ENCODE data around the gene EARS2. TPM values are rescaled to one million over a fixed set of nuclear protein-coding genes. Genes with fewer than 3 reads are reported as not detected.
A peak's percentile ranks its signal among the peaks of the same experiment; 100 is the strongest.
"Not testable (repeated sequence)": the region's sequence is repeated elsewhere in the genome, so short reads cannot be mapped to it uniquely, and the experiment has no call there.

Gene EARS2
- total RNA-seq, 2 experiments from 2014 or later = 16.3 to 16.4 TPM

DNA sequence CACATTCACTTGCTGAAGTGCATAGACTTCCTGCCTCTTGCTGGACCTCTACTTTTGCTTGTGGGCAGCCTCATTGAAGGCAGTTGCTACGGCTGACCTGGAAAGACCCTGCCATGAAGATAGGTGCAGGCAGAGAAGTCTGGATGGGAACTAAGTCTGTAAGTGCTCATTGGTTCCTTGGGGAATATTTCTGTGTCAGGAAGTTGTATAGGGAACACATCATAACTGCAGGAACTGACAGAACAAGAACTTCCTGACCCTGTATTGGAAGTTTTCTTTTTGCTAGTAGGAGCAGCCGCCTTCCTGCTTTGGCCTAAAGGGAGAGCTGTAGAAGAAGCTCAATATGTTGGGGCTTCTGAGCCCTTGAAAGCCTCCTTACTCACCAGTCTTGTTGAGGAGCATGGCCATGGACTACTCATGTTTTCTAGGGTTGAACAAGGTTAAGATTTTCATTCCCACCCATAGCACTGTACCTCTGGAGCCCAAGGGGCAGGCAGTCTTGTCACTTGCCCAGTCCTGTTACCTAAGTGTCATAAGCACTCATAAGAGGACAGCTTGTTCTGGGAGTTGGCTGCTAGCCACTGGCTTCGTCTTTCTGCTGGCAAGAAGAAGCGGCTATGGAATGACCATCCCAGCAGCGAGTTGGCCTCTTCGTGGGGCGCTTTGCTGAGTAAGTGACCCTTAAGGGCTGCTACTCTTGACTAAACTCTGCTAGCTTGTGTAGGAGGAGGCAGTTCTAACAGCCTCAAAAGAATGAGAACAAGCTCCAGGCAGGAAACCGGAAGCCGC is 7.6 kb upstream of the EARS2 start:
- ATAC-seq (no peak), DNase-seq (no peak)
- Mint-ChIP-seq H3K9me3 (ENCODE audit: insufficient read depth) (no peaks in the 10 kb centered on the region), H3K27ac (no peak overlapping the region), H3K4me3 (no peak overlapping the region), H3K27me3 (ENCODE audit: low read depth) (no peaks in the 10 kb centered on the region), H3K4me1 (ENCODE audit: low read depth) (peaks cover 8% of the 10 kb centered on the region), H3K36me3 (ENCODE audit: low read depth) (peaks cover 55% of the 10 kb centered on the region)
- ChIA-PET POLR2A (no interaction called here), CTCF (interaction anchor here (0.8 to 1.2 kb wide), 2 partner anchors 12 to 131 kb away, joined by 3 read pairs; no protein-coding TSS in a partner anchor)

DNA sequence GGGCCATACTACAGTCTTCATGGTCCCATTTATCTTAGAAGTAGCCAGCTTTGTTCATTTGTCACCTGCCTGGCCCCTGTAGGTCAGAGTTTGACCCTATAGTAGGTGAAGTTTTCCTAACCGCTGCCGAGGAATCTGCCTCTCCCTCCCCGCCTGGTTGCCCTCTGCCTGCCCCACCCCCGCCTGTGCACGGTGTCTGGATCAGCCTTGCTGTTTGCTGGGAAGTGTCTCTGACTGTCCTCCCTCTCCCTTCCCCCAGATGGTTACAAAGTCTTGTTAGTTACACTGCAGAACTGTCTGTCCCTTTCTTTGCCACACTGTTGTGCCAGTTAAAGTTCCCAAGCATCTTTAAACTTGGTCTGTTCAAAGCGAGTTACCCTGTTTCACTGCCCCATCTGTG is 6.0 kb upstream of the EARS2 start:
- H3K4me3 Mint-ChIP-seq = no peak overlapping the region

DNA sequence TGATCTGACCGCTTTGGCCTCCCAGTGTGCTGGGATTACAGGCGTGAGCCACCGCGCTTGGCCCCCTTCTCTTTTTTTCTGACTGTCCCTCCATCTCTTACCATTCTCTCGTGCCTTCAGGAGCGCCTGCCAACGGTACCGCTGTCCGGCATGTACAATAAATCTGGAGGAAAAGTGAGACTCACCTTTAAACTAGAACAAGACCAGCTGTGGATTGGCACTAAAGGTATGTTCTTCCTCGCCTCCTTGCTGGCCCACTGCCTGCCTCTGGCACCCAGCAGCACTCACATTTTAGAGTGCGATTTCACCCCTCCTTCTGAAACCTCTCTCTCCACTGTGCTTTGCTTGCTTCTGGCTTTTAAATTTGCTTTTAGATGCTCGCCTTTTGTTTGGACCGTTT is 5.4 kb upstream of the EARS2 start:
- Mint-ChIP-seq H3K4me3 (no peak overlapping the region), H3K27ac (no peak overlapping the region), H3K27me3 (ENCODE audit: low read depth) (no peaks in the 10 kb centered on the region), H3K4me1 (ENCODE audit: low read depth) (peaks cover 21% of the 10 kb centered on the region), H3K9me3 (ENCODE audit: insufficient read depth) (no peaks in the 10 kb centered on the region), H3K36me3 (ENCODE audit: low read depth) (peaks cover 51% of the 10 kb centered on the region)
- no peak for DNase-seq
- no peak for ATAC-seq
- CTCF ChIA-PET = interaction anchor here (1.3 kb wide), 1 partner anchor 34 kb away, joined by 3 read pairs; no protein-coding TSS in a partner anchor
- POLR2A ChIA-PET = interaction anchor here (2.1 kb wide), 1 partner anchor 34 kb away, joined by 5 read pairs; no protein-coding TSS in a partner anchor

More for the DNA sequence above, 6.0 kb upstream of the EARS2 start:
- DNase-seq (no peak), ATAC-seq (no peak)
- peaks cover 21% of the 10 kb centered on the region for H3K4me1 Mint-ChIP-seq (ENCODE audit: low read depth)
- no peaks in the 10 kb centered on the region for H3K27me3 Mint-ChIP-seq (ENCODE audit: low read depth)
- CTCF ChIA-PET = no interaction called here
- H3K36me3 Mint-ChIP-seq (ENCODE audit: low read depth) = peaks cover 54% of the 10 kb centered on the region
- H3K9me3 Mint-ChIP-seq (ENCODE audit: insufficient read depth) = no peaks in the 10 kb centered on the region
- POLR2A ChIA-PET = no interaction called here
- no peak overlapping the region for H3K27ac Mint-ChIP-seq

DNA sequence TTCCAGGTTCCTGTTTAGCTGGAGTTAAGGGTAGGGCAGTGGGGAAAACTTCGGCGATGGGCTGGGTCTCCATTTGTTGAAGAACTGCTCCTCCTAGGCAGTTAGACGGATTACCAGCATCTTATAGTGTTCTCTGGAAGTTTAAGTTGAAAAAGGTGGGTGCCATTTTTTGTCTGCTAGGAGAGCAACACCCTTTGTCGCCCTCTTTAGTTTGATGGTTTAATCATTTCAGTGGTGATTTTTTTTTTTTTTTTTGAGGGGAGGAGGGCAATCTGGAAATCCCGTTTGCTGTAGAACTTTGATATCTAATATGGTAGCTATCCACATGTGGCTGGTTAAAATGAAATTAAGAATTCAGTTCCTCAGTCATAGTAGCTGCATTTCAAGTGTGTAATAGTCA is 4.4 kb upstream of the EARS2 start:
- DNase-seq = no peak
- H3K27me3 Mint-ChIP-seq (ENCODE audit: low read depth) = no peaks in the 10 kb centered on the region
- H3K4me3 Mint-ChIP-seq = no peak overlapping the region
- peaks cover 26% of the 10 kb centered on the region for H3K4me1 Mint-ChIP-seq (ENCODE audit: low read depth)
- no peak overlapping the region for H3K27ac Mint-ChIP-seq
- no peaks in the 10 kb centered on the region for H3K9me3 Mint-ChIP-seq (ENCODE audit: insufficient read depth)
- ChIA-PET CTCF (interaction anchor here (1.2 to 1.3 kb wide), 2 partner anchors 22 to 35 kb away, joined by 3 to 4 read pairs; no protein-coding TSS in a partner anchor), POLR2A (interaction anchor here (2.1 kb wide), 1 partner anchor 35 kb away, joined by 5 read pairs; no protein-coding TSS in a partner anchor)
- ATAC-seq = no peak
- peaks cover 45% of the 10 kb centered on the region for H3K36me3 Mint-ChIP-seq (ENCODE audit: low read depth)

DNA sequence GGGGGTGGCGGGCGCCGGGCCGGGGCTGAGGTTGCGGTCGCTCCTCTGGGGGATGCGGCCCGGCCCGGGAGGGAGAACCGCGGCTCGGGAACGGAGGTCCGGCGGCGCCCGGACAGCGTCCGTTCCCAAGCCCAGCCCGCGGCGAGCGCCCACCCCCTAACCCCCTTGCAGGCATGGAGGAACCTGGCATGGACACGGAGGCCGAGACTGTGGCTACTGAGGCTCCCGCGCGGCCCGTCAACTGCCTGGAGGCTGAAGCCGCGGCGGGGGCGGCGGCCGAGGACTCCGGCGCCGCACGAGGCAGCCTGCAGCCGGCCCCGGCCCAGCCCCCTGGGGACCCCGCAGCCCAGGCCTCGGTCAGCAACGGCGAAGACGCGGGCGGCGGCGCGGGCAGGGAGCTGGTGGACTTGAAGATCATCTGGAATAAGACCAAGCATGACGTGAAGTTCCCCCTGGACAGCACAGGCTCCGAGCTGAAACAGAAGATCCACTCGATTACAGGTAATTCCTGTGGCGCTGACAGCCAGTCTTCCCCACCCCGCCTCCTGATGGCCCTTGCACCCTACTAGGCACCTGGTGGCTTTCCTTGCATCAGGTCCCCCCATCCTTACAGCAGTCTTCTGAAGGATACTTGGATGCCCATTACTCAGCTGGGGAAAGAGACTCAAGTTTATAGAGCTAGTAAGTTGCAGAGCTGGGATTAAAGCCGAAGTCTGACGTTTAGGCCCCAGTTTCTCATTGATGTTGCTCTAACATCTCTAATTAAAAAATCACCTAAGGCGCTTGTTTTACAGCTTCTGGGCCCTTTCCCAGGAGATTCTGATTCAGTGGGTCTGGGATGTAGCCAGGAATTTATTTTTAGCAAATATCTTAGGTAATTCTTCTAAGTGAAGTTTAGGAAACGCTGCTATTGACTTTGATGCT is 891 bp upstream of the EARS2 start:
- Mint-ChIP-seq H3K4me3 (peak overlapping the region; percentile 95), H3K4me1 (ENCODE audit: low read depth) (peaks cover 35% of the 10 kb centered on the region), H3K36me3 (ENCODE audit: low read depth) (peaks cover 29% of the 10 kb centered on the region), H3K27me3 (ENCODE audit: low read depth) (no peaks in the 10 kb centered on the region), H3K27ac (peak overlapping the region; percentile 94), H3K9me3 (ENCODE audit: insufficient read depth) (no peaks in the 10 kb centered on the region)
- ChIA-PET CTCF (interaction anchor here (1.0 to 2.4 kb wide), 9 partner anchors 17 to 122 kb away, joined by 3 to 12 read pairs (median 4); no protein-coding TSS in a partner anchor), POLR2A (interaction anchor here (0.6 to 1.5 kb wide), 8 partner anchors 11 to 122 kb away, joined by 3 to 4 read pairs (median 3); partner anchors contain the start of genes GGA2 and NDUFAB1)
- peak; percentile 34 for DNase-seq
- ATAC-seq = no peak

DNA sequence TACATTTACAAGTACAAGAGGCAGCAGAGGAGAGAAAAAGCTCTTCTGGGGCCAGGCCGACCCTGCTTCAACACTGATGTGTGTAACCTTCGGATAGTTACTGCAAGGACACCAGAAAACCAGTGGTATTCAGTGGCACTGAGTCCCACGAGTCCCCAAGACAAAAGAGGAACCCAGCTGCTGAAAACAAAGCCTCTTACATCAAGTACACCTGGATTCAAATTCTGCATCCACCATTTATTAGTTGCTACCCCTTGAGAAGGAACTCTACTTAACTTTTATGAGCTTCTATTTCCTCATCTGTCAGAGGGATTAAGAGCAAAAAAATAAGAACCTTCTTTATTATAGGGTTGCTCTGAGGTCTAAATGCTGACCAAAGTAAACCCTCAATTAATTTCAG is 2.6 kb downstream of the EARS2 start:
- POLR2A ChIA-PET = interaction anchor here (0.7 kb wide), 1 partner anchor 1590 kb away, joined by 3 read pairs; no protein-coding TSS in a partner anchor
- CTCF ChIA-PET = interaction anchor here (0.7 to 2.1 kb wide), 4 partner anchors 10 to 119 kb away, joined by 3 to 13 read pairs (median 6); partner anchors contain the start of gene NDUFAB1
- H3K27ac Mint-ChIP-seq = no peak overlapping the region

DNA sequence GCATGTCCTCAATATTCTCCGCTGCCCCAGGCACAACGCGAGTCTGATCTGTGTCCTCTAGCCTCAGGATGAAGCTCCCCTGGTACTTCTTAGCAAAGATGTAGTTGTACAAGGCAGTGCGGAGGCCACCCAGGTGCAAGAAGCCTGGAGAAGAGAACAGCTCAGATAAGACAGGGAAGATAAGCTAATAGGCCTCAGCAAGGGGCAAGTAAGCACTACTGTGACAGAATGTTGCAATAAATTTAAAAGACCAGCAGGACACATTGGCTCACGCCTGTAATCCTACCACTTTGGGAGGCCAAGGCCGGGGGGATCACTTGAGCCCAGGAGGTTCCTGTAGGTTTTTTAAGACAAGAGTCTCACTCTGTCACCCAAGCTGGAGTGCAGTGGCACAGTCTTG is 5.0 kb downstream of the EARS2 start:
- Mint-ChIP-seq H3K36me3 (ENCODE audit: low read depth) (peaks cover 24% of the 10 kb centered on the region), H3K9me3 (ENCODE audit: insufficient read depth) (no peaks in the 10 kb centered on the region), H3K27ac (no peak overlapping the region), H3K4me1 (ENCODE audit: low read depth) (peaks cover 17% of the 10 kb centered on the region), H3K4me3 (no peak overlapping the region), H3K27me3 (ENCODE audit: low read depth) (no peaks in the 10 kb centered on the region)
- no peak for ATAC-seq
- ChIA-PET POLR2A (no interaction called here), CTCF (no interaction called here)
- no peak for DNase-seq

More for the DNA sequence above, 2.6 kb downstream of the EARS2 start:
- ATAC-seq (no peak), DNase-seq (no peak)
- no peak overlapping the region for H3K4me3 Mint-ChIP-seq
- H3K27me3 Mint-ChIP-seq (ENCODE audit: low read depth) = no peaks in the 10 kb centered on the region
- peaks cover 21% of the 10 kb centered on the region for H3K36me3 Mint-ChIP-seq (ENCODE audit: low read depth)
- no peaks in the 10 kb centered on the region for H3K9me3 Mint-ChIP-seq (ENCODE audit: insufficient read depth)
- H3K4me1 Mint-ChIP-seq (ENCODE audit: low read depth) = peaks cover 27% of the 10 kb centered on the region

DNA sequence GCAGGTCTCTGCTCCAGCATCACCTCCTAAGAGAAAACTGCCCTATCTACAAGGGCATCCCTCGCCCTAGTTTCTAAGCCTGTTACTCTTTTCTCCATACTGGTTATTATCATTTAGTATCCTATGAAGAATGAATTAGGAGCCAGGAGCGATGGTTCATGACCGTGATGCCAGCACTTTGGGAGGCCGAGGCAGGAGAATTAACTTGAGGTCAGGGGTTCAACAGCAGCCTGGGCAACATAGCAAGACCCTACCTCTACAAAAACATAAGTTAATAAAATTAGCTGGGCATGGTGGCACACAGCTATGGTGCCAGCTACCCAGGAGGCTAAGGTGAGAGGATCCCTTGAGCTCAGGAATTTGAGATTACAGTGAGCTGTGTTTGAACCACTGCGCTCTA is 7.2 kb downstream of the EARS2 start:
- ChIA-PET POLR2A (no interaction called here), CTCF (no interaction called here)
- Mint-ChIP-seq H3K27ac (no peak overlapping the region), H3K9me3 (ENCODE audit: insufficient read depth) (no peaks in the 10 kb centered on the region), H3K36me3 (ENCODE audit: low read depth) (peaks cover 27% of the 10 kb centered on the region), H3K4me3 (no peak overlapping the region), H3K27me3 (ENCODE audit: low read depth) (no peaks in the 10 kb centered on the region), H3K4me1 (ENCODE audit: low read depth) (peaks cover 3% of the 10 kb centered on the region)
- DNase-seq = no peak
- ATAC-seq = no peak

DNA sequence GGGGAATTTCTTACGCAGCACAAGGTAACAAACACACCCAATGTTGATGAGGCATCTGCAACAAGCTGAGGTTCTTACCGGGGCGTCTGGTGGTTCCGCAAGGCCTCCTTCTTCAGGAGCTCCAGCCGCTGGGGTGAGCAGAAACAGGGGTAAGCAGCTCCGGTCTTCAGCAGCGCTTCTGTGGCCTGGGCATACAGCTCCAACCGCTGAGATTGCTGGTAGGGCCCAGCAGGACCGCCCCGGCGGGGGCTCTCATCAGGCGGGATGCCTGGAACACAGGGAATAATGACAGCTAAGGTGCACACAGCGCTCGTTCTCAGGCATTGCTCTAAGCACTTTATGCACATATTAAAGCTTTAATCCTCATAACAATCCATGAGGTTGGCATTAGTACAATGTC is 12.7 kb downstream of the EARS2 start:
- Mint-ChIP-seq H3K4me1 (ENCODE audit: low read depth) (no peaks in the 10 kb centered on the region), H3K36me3 (ENCODE audit: low read depth) (peaks cover 31% of the 10 kb centered on the region), H3K27me3 (ENCODE audit: low read depth) (no peaks in the 10 kb centered on the region), H3K9me3 (ENCODE audit: insufficient read depth) (no peaks in the 10 kb centered on the region), H3K4me3 (no peak overlapping the region), H3K27ac (no peak overlapping the region)
- CTCF ChIA-PET = interaction anchor here (0.7 kb wide), 1 partner anchor 10 kb away, joined by 3 read pairs; no protein-coding TSS in a partner anchor
- POLR2A ChIA-PET = no interaction called here
- ATAC-seq (no peak), DNase-seq (no peak)

DNA sequence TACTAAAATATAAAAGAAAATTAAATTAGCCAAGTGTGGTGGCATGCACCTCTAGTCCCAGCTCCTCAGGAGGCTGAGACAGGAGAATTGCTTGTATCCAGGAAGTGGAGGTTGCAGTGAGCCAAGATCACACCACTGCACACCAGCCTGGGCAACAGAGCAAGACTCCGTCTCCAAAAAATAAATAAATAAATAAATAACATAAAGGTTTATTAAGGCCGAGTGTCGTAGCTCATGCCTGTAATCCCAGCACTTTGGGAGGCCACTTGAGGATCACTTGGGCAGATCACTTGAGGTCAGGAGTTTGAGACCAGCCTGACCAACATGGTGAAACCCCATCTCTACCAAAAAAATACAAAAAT is 16.4 kb downstream of the EARS2 start:
- H3K27me3 Mint-ChIP-seq (ENCODE audit: low read depth); H3K9me3 Mint-ChIP-seq (ENCODE audit: insufficient read depth); H3K27ac Mint-ChIP-seq; ATAC-seq; H3K4me1 Mint-ChIP-seq (ENCODE audit: low read depth); H3K4me3 Mint-ChIP-seq; DNase-seq; POLR2A ChIA-PET: not testable (repeated sequence)
- CTCF ChIA-PET = interaction anchor here (0.9 to 1.0 kb wide), 2 partner anchors 8 to 22 kb away, joined by 3 read pairs; no protein-coding TSS in a partner anchor
- peaks cover 25% of the 10 kb centered on the region for H3K36me3 Mint-ChIP-seq (ENCODE audit: low read depth)

DNA sequence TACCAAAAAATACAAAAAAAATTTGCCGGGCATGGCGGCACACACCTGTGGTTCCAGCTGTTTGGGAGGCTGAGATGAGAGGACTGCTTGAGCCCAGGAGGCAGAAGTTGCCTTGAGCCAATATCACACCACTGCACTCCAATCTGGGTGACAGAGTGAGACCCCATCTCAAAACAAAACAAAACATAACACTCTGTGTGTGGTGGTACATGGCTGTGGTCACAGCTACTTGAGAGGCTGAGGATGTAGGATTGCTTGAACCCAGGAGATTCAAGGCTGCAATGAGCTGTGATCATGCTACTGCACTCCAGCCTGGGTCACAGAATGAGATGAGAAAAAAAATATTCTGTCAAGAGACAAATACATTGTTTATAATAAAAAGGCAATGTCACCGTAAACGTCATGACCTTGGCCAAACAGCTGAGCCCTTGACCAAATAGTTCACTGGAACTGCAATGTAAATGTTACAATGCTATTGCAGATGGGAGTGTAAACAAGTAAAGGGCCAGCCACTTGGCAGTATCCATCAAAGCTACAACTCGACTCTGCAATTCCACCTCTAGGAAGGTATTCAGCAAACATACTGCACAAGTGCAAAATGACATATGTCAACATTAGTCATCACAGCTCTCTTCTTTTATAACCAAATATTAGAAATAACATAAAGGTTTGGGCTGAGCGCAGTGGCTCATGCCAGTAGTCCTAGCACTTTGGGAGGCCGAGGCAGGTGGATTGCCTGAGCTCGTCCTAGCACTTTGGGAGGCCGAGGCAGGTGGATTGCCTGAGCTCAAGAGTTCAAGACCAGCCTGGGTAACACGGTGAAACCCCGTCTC is 16.9 kb downstream of the EARS2 start:
- peaks cover 2% of the 10 kb centered on the region for H3K4me1 Mint-ChIP-seq (ENCODE audit: low read depth)
- no peaks in the 10 kb centered on the region for H3K27me3 Mint-ChIP-seq (ENCODE audit: low read depth)
- H3K4me3 Mint-ChIP-seq = no peak overlapping the region
- no peak overlapping the region for H3K27ac Mint-ChIP-seq
- DNase-seq (no peak), ATAC-seq (no peak)
- no peaks in the 10 kb centered on the region for H3K9me3 Mint-ChIP-seq (ENCODE audit: insufficient read depth)
- ChIA-PET POLR2A (no interaction called here), CTCF (interaction anchor here (0.8 to 1.9 kb wide), 5 partner anchors 8 to 105 kb away, joined by 3 to 7 read pairs (median 4); partner anchors contain the start of genes EARS2 and UBFD1)
- H3K36me3 Mint-ChIP-seq (ENCODE audit: low read depth) = peaks cover 23% of the 10 kb centered on the region
